Fibroblast of the conjunctiva (primary cell): Measurements from ENCODE around the gene CHRM2.

Source experiments
- DNase-seq: peaks from one replicate; pipeline ENCODE4 v3.0.0-alpha.2; 2010; ENCODE audit warnings: low read depth

The CHRM2 gene

GRCh38 chr7:136964347-136964746 is 95.9 kb downstream of the CHRM2 start:
- DNase-seq: no peak

- DNase-seq: no peak
Observed at GRCh38 chr7:136966825-136967224, 98.4 kb downstream of the CHRM2 start.

DNA sequence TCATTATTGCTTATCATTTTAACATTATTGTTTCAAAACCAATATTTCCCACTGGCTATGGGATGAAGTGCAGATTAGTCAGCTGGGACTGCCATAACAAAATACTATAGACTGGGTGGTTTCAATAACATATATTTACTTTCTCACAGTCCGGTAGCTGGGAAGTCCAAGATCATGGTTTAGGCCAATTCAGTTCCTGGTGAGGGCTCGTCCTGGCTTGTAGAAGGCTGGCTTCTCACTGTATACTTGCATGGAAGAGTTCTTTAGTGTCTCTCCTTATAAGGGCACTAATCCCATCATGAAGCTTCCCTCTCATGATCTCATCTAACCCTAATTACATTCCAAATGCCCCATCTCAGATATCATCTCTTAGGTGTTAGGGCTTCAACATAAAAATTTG is 101.3 kb downstream of the CHRM2 start:
- DNase-seq: no peak

GRCh38 chr7:136971776-136972175 is 103.3 kb downstream of the CHRM2 start:
- DNase-seq: no peak

DNA sequence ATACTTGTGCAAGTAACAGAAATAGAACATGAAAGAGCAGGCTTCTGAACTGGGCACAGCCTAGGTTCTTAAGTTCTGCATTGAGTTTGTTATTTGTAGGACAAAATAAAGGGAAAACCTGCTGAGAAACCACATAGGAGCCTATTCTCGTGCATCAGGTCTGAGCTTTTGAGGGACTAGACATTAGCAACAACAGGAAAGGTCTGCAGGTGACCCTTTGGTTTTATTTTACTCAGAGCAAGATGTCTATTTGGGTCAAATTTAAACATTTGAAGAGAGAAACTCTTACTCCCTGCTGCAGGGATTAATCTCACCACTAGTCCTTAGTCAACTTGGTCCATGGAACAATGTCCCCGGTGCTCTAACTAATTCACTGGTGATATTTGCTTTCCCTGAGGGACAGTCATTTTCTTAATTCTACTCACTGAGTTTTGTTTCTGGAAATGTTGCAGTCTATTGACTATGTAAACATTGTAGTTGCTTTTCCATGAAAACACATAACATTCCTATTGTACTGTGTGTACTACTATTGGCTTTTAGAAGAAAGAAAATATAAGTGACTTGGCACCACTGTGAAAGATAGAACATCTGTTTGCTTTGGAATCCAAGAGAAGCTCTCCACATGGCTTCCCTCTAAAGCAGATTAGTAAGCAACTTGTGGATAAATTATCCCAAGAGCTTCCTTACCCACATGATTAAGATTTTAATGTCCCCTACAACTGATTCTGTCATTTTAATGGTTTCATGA is 108.2 kb downstream of the CHRM2 start:
- DNase-seq: no peak

- no peak for DNase-seq
Observed at GRCh38 chr7:136993377-136993776, 124.9 kb downstream of the CHRM2 start.

DNA sequence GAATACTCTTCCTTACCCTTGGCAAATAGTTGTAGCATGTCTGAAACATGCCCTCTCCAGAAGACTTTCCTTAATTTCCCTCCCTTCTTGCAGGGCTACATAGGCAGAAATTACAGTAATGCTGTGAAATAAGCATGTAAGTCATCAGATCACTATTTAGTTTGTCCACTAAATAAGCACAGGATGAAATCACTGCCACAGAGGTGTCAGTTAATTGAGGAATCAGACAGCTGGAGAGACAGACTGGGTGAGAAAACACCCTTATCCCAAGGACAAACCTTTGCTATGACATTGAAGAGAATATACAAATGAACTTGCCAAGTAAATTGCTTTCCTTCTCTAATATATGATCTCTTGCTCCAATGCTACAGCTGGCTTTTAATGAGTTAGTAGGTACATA is 129.3 kb downstream of the CHRM2 start:
- DNase-seq: no peak

DNA sequence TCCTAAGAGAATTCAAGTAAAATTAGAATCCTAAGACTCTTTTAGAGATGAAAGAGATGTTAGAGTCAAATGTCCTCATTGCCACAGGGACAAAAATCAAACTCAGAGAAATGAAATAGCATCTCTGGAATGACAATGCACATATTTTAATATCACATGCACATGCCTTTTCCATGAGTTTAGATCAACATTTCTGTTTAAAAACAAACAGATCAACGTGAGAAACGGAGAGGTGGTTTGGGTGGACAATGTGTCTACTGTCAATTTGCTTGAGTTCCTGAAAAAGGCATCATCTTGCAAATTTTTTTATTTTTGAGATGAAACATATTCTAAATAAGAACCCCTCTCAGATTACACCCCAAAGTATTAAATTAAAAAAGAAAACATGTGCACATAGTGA is 130.0 kb downstream of the CHRM2 start:
- no peak for DNase-seq

DNA sequence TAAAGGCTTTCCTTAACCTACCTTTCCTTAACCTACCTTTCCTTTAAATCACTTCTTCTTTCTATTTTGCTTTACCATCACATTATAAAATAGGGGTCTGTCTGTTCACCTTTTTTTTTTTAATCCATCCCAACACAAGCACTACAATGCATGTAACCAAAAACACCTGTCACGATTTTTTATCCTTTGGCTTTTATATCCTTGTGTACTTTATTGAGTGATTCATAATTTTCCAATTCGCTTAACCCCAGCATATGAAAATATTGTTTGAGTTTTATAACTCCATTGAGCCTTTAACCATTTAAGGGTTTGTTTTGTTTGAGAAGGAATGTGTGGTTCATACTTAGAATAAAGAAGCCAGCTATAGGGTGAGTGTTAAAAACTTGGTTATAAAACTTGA is 132.2 kb downstream of the CHRM2 start:
- DNase-seq: no peak

DNA sequence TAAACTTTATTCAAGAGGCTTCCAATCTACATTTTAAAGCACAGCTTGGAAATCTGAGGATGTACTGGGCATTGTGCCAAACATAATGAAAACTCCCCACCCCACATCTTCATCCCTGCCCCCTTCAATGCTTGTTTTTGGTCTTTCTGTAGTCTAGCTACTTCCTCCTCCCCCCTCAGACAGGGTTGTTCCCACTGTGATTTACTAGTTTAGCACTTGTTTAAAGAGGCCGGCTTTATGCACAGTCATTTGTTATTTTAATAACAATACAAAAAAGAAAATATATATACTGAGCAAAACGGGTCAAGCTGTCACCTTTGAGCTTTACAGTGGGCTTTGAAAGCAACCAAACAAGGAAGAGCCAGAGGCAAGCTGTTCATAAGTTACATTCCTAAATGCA is 132.6 kb downstream of the CHRM2 start:
- DNase-seq: no peak

- DNase-seq: no peak
Observed at GRCh38 chr7:137001478-137001877, 133.0 kb downstream of the CHRM2 start.

GRCh38 chr7:137003086-137003485 is 134.6 kb downstream of the CHRM2 start:
- no peak for DNase-seq

DNA sequence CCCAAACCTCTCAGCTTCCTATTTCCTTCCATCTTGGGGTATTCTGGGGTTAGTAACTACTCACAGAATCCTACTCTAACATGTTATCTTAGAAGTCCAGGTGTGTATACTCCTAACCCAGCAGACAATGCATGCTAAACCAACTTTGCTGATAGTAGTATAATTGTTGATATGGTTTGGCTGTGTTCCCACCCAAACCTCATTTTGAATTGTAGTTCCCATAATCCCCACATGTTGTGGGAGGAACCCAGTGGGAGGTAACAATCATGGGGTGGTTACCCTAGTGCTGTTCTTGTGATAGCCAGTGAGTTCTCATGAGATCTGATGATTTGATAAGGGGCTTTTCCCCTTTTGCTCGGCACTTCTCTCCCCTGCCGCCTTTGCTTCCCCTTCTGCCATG is 135.1 kb downstream of the CHRM2 start:
- no peak for DNase-seq

- no peak for DNase-seq
Observed at GRCh38 chr7:137005873-137006272, 137.4 kb downstream of the CHRM2 start.

DNA sequence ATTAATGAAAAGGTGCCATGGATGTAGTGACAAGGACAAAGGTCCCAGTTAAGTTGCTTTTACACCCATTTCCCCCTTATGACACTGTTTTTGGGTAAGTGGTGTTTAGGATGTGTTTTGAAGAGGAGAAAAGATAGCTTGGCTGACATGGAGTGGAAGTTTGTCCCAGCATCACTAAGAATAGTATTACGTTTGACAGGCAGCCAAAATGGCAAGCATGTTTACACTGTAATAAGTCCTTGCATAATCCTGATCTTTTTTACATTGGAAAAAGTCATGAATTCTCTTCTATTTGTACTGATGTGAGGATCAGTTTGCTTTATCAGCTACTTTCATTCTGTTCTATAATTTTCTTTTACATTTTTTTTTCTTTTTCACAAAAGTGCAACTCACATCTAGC is 137.8 kb downstream of the CHRM2 start:
- DNase-seq: peak; percentile 14

DNA sequence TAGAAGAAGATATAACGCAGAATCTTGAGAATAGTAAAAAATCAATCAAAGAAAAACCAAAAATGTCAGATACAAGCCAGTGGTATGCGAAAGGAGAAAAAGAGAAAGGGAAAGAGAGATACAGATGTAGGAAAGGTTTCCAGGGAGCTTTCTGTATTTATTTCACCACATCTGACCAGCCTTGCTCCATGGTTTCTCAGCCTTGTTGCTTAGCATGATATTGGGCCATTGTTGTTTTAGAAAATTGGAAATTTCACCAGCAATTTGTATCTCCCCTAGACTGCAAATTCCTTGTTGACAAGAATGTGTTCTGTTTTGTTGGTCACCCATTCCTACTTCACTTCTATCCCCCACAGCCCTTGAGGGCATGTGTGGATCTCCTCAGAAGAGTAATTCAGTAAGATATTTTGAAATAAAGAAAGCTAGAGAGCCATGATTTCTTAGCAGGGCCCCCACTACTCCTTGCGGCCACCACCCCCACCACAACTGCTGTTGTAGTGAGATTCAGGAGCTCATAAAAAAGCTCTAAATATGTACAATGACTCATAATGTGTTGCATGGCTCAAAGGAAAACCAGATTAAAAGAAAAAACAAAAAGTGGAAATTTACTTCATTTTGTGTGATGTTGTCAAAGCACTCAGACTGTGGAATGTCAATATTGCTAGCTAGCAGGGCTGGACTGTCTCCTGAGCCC is 138.7 kb downstream of the CHRM2 start:
- no peak for DNase-seq

- DNase-seq: no peak
Observed at GRCh38 chr7:137009404-137009803, 141.0 kb downstream of the CHRM2 start.

DNA sequence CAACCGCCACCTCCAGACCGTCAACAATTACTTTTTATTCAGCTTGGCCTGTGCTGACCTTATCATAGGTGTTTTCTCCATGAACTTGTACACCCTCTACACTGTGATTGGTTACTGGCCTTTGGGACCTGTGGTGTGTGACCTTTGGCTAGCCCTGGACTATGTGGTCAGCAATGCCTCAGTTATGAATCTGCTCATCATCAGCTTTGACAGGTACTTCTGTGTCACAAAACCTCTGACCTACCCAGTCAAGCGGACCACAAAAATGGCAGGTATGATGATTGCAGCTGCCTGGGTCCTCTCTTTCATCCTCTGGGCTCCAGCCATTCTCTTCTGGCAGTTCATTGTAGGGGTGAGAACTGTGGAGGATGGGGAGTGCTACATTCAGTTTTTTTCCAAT is 146.6 kb downstream of the CHRM2 start:
- no peak for DNase-seq

GRCh38 chr7:137017221-137017620 is 148.8 kb downstream of the CHRM2 start:
- DNase-seq: no peak

GRCh38 chr7:137018468-137018867 is 150.0 kb downstream of the CHRM2 start:
- DNase-seq: no peak

DNA sequence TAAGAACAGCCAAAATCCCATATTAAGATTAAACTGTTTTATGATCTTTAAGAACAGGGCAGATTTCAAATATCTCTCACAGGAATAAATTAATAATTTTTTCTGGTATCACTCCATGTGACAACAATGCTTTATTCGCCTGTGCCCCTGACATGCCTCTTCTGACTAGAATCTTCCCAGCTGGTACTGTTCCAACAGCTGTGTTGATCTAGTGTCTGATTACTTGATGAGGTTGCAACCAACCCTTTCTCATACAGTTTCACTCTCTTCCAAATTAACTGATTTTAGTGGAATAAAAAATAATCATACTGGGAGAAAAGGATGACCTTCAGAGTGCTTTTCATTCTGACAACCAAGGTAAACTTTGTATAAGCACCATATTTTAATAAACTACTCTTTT is 151.9 kb downstream of the CHRM2 start:
- DNase-seq: no peak

DNA sequence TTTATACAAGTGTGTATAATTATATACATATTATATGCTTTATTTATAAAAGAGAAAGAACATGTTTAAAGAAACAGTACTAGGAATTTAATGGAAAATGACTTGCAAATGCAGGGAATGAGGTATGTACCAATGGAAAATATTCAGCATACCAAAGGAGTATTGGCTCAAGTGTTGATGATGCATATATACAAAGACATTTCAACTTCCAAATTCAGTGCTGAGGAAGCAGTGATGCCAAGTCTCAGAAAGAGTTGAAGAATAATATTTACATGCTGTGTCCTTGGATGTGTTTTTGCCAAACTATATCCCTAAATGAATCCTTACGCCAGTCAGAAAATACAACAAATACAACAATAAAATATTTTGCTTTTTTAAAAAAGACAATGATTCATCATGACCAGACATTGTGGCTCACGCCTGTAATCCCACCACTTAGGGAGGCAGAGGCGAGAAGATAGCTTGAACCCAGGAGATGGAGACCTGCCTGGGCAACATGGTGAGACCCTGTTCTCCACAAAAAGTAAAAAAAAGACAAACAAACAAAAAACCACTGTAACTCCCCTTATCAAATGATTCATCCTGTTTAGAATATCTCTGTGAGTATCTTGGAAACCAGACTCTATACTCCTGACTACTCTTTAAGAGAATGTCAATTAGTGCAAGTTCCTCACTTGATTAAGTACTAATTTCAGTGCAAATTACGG is 157.2 kb downstream of the CHRM2 start:
- peak; percentile 23 for DNase-seq

DNA sequence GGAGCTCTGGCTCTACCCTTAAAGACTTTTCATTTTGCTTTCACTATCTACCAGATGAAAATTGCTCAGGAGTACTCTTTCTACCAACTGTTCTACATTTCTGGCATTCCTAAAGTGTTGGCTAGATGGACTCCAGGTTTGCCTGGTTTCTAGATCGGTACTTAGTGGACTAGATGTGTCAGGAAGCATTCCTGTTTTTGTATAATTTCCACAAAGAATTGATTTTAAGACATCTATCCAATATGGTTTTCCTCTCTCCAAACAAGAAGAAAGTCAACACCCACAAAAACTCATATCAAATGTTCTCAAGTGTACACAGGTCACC is 157.7 kb downstream of the CHRM2 start:
- DNase-seq: no peak
